HG02884 (cell line): ENCODE results near the gene FYTTD1.

Experiments used
- ATAC-seq: cut with Tn5 transposase; IDR thresholded peaks from one replicate; pipeline ENCODE4 v1.9.1; 2021; ENCODE audit warnings: mild to moderate bottlenecking, moderate library complexity; ENCODE audit not compliant: unreplicated experiment

The FYTTD1 gene

DNA sequence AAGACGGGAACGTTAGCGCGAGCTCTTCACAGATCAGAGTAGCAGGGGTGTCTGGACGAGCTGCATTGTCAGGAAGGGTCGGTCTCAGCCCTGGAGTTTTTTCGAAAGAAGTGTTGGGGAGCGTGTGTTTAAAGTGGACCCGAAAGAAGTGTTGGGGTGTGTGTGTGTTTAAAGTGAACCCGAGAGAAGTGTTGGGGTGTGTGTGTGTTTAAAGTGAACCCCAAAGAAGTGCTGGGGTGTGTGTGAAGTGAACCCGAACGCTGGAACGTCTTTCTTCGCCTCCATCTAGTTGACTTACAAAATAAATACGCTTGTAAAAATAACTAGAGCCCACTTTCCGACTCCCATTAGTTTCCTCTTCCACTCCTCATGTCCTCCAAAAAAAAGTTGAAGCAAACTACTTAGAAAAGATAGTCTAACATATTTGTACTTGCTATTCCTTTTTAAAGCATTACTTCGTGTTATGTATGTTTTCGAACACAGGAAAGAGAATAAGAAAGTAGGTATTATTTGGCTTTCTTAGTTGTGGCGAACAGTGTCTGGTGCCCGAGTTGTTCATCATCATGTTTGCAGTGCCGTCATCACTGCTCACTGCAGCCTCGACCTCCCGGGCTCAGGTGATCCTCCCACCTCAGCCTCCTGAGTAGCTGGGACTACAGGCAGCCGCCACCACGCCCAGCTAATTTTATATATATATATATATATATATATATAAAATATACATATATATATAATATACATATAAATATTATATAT lies 42.4 kb downstream of the FYTTD1 start:
- peak; percentile 7 for ATAC-seq

DNA sequence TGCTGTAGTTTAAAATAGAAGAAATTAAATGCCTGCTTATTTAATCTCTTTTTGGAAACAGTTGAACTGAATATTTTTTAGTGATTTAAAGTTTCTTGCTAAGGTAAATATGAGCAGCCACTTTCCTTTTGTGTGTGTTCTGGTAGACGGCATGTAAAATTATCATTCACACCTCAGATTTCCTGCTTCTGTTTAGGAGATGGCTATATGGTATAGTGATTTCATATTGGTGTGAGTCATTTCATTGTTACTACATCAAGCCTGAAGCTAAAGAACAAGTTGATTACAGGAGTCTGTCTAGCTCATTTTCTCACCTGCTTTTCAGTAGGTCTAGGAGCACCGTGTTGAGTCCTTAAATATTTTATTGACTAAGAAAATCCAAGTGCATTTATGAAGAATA lies 43.6 kb downstream of the FYTTD1 start:
- no peak for ATAC-seq

DNA sequence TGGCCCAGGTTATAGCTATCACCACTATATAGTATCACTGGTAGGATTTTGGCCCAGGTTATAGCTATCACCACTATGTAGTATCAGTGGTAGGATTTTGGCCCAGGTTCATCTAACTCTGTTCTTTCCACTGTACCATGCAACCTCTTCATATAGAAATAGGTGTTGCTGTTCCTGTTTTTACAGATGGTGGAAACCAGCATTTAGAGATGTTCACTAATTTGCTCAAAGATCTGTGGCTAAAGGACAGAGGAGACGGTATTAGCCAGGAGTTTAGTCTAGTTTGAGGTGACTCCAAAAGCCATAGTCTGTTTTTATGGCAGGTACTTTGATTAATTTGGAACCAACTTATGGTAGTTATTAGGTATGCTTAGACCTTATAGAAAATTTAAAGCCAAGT lies 44.4 kb downstream of the FYTTD1 start:
- no peak for ATAC-seq

DNA sequence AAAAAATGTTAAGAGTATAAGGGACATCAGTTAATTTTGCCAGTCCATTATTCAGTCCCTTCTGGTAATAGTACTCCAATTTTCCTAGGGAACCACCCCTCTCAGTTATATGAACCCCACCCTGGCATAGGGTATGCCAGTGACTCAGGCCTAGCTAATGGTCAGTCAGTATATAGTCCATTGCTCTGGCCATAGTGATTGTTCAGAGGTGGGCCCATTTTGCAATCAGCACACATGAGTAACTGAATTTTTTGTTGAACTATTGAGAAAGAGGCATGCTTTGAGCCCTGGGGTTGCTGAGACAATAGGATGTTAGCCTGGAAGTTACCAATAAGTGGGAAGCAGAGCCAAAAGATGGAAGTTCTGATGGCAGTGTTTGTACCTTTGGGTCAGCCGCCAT lies 45.5 kb downstream of the FYTTD1 start:
- ATAC-seq = no peak

DNA sequence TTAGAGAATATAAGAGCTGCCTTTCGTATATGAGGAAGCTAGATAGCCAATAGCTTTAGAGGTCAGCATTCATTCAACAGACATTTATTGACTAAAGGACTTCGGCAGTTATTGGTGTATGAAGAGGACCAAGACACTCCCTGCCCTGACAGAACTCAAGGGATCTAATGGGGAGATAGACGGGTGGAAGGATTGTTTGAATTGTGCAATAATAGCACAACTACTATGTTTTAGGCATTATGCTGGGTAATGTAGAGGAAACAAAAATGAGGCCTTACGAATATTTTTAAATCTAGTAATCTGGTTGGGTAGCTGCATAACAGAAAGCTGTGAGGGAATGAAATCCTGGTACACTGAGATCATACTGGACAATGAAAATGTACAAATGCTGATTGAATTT lies 46.4 kb downstream of the FYTTD1 start:
- no peak for ATAC-seq

DNA sequence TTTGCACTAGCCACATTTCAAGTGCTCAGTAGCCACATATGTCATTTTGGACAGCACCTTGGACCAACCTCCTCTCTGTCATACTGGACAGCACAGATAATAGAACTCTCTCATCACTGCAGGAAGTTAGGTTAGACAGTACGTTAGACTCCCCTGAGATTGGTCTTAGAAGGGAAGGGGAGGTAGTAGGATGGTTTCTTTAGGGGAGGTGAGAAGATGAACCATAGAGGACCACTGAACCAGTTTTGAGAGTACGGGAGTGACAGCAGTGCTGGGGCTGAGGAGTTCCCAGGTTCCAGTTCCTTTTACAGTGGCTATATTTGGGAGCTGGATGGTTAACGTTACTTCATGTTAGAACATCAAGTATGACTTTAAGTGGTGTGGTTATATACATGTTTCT lies 49.2 kb downstream of the FYTTD1 start:
- ATAC-seq = no peak

DNA sequence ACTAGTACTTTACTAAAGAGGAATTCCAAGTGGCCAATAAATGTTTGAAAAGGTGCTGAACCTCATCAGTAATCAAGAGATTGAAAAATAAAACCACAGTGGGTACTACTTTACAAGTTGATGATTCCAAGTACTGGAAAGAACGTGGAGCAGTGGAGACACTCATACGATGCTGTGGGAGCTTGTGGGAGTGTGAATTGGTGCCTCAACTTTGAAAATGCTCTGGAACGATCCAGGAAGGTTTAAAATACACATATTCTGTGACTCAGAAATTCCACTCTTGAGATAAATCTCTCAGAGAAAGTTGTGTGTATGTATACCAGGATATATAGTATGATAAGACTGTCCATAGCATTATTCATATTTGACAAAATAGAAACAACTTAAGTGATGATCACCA lies 50.7 kb downstream of the FYTTD1 start:
- ATAC-seq = no peak

DNA sequence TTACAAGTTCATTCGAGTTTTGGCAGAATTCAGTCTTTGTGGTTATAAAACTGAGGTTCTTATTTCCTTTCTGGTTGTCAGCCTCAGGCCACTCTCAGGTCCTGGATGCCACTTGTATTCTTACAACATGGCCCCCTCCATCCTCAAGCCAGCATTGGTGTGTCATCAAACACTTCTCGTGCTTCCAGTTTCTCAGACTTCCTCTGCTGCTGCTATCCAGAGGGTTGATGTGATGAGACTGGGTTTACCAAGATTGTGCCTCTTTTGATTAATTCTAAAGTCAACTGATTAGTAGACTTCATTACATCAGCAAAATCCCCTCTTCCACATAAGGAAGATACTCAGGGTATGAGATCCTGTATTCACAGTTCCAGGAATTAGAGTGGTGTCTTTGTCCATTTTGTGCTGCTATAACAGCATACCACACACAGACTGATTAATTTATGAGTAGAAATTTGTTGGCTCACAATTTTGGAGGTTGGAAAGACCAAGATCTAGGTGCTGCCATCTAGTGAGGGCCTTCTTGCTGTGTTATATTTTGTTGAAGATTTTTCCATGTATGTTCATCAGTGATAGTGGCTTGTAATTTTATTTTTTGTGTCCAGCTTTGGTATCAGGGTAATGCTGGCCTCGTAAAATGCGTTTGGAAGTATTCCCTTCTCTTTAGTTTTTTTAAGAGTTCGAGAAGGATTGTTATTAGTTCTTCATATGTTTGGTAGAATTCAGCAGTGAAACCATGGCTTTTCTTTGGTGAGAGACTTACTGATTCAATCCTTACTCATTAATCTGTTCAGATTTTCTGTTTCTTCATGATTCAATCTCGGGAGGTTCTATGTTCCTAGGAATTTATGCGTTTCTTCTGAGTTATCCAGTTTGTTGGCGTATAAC lies 52.5 kb downstream of the FYTTD1 start:
- no peak for ATAC-seq

DNA sequence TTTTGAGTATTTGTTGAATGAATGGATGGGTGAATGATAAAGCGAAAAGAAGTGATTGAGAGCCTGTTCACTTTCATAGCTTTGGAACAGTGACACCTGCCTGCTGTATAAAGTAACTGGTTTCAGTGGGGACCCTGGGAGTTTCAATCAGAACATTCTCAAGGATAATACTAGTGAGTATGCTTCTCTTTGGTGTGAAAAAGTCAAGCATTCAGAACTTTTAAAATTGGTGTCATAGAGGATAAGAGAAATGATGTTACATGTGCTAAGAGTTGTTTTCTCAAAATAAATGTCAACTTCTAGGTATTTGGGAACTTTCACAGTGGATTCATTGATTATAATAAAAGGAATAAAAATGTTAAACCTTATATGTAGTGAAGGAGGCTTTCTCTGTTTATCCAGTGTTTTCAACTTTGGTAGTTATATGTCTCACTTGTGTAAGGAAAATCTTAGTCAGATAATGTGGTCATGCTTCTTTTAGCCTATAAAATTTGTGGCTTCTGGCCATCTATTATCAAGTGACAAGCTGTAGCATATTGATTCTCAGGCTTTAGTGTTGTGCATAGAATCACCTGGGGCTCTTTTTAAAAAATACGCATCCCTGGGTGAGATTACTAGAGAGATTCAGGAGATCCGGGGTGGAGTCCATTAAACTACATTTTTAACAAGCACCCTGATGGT lies 53.2 kb downstream of the FYTTD1 start:
- ATAC-seq = no peak

DNA sequence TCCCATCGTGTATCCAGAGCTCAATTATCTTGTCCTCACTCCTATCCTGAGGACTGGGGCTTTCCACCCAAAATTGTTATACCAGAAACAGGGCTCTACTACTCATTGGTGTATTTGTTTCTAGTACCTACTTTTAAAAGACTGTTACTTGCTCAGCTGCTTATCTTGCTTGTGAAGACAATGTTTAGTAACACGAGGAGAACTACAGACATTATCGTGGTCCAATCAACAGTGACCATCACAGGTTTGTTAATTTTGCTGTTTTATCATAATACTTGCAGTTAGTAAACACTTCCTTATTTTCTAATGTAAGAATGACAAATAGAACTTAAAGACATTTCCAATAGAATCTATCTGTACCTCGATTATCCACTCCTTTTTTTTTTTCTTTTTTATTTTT lies 54.8 kb downstream of the FYTTD1 start:
- ATAC-seq = no peak

DNA sequence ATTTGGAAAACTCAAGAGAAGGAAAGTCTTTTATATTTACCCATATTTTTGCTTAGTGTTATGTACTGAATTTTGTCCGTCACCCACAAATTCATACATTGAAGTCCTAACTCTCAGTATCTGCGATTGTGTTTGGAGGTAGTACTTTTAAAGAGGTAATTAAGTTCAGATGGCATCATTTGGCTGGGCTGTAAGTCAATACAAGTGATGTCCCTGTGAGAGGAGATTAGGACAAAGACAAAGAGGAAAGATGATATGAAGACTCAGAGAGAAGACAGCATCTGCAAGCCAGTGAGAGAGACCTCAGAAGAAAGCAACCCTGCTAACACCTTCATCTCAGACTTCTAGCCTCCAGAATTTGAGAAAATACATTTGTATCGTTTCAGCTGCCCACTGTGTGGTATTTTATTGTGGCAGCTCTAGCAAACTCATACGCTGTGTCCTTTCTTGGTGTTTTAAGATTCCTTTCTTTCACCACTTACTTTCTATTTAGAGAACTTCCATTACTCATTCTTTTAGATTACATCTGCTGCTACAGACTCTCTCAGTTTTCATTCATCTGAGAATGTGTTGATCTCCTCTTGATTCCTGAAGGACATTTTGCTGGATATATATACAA lies 58.4 kb downstream of the FYTTD1 start:
- no peak for ATAC-seq

DNA sequence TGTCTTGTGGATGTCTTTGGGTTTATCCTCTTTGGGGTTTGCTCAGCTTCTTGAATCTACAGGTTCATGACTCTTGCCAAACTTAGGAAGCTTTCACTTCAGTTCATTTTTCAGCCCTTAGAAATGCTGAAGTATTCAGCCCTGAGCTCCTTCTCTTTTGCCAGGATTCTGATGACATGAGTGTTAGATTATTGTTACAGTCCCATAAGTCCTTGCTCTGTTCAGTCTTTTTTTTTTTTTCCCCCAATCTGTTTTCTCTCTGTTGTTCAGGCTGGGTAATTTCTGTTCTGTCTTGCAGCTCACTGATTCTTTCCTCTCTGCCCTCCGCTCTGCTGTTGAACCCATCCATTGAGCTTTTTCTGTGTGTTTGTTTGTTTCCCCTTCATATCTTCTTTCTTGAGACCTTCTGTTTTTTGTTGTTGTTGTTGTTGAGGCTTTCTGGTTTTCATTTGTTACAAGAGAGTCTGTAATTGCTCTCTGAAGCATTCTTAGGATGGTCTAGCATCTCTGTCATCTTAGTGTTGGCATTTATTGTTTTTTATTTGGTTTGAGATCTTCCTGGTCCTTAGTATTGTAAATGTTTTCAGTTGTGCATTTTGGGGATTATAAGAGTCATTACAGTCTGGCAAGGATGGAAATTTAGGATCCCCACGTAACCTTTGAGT lies 59.8 kb downstream of the FYTTD1 start:
- no peak for ATAC-seq

DNA sequence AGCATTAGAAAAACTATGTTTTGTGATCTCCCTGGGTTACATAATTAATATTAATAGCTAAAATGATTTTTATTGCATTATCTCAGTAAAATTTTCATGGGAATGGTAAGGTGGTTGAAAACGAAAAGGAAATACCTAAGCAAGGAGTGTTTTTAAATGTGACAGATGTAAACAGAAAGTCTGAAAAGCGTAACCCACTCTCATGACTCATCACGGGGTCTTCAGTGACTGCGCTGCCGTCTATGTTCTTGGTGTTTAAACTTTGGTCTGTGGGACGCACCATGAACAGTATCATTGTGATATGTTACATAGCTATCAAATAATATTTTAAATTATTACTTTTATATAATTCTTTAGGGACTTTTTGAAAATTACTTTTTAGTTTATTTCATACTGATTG lies 61.2 kb downstream of the FYTTD1 start:
- no peak for ATAC-seq

DNA sequence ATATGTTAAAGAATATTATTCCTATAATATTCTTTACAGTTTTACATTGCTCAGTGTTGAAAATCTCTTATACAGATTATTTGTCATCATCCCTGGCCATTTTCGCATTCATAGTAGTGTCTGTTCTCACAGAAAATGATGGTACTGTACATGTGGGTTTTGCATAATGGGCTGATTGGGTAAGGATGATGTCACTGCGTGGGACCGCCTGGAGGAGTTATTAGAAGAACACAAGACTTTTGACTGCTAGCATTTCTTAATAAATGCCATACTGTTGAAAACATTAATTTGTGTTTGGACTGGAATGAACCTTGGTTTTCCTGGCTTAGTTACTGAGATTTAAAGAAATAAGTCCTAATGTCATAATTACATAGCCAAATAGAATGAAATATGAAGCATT lies 61.7 kb downstream of the FYTTD1 start:
- no peak for ATAC-seq

DNA sequence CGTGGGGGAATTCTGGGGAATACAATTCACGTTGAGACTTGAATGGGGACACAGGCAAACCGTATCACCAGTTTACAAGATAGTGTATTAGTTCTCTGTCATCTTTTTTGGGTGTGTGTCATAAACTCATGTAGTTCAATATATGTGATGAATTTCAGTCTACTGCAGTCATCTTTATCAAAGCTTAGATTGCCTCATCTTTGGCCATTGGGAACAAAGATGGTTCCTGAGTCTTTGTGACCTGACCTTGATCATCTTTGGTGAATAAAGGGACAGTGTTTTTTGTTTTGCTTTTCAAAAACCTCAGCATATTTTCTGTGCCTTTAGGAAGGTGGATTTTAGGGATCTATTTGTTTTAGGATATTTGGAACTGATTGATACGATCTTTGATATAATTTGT lies 64.7 kb downstream of the FYTTD1 start:
- ATAC-seq = no peak

DNA sequence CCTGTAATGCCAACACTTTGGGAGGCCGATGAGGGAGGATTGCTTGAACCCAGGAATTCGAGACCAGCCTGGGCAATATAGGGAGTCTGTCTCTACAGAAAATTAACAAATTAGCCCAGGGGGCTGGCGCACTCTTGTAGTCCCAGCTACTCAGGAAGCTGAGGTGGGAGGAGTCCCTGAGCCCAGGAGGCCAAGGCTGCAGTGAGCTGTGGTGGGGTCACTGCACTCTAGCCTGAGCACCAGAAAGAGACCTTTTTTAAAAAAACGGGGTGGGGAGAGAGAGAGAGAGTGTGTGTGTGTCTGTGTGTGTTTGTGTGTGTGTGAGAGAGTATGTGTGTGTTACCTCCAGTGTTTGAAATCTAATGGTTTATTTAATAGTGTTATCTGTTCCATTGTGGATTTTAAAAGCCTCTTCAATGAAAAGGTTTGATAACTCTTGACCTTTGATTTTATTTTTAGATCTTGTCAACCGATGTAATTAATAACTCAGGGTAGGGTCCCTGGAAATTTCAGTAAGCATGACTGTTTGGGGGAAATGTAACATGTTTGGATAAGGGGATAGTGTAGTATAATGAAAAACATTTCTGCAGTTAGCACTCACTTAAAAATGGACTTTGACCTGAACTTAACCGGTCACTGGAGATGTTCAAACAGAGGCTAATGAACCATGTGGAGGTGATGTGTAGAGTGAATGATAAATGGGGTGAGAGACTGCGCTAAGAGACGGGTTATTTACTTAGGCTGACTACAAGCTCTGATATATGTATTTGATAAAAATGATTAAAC lies 71.1 kb downstream of the FYTTD1 start:
- no peak for ATAC-seq

DNA sequence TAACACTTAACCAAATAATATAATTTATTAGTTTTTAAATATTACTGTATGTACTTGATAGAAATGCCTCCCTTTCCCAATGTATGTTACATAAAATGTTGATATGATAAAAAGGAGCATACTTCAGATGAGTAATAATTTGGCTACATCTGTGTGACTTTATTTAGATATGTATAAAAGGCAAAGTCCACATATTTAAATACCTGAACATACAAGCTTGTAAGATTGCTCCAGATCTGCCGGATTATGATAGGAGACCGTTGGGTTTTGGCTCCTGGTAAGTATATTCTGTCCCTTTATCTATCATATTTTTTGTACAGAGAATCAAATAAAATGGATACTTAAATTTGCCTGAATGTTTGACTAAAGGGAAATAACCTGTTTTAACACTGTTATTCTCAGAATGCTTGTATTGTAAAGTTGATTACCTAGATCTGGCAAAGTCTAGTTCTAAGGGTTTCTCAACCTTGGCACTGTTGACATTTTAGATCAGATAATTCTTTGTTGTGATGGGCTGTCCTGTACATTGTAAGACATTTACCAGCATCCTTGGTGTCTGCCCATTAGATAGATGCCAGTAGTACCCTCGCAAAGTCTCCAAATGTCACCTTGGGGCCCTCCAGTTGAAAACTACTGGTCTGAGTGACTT lies 79.8 kb downstream of the FYTTD1 start:
- no peak for ATAC-seq

DNA sequence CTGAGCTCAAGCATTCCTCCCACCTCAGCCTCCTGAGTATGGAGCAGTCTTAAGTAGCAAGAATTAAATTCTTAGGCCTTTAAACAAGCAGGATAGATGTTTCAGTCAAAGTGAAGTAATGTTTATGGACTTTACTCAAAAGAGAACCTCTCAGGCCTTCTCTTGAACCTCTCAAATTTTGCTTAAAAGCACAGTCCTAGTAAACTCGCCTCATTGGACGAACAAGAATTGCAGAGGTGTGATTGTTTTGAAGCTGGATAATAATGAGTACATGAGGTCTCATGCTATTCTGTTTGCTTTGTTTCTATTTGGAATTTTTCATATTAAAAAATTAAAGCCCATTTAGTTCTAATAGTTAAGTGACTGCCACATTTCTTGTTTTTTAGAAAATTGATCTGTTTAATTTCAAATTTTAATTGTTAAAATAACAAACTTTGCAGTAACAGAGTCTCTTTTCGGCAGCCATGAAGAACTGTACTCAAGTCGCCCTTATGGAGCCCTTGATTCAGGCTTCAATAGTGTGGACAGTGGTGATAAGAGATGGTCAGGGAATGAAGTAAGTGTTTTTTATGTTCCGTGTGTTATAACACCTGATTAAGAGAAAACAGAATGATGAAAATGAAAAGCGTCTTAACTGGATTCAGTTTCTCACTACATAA lies 80.8 kb downstream of the FYTTD1 start:
- ATAC-seq = no peak

DNA sequence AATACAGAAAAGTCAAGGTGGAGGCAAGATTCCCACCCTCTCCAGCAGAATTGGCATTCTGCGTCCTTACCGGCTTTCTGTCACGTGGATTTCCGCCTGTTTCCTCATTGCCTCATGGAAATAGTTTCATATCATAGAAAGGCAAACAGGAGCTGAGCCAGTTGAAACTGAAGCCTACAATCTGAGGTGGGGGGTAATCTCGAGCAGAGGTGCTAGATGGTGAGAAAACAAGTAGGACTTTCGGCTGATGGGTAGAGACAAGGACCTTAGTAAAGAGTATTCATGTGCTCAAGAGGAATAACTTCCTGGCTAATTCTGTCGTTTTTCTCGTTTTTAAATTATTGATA lies 81.3 kb downstream of the FYTTD1 start:
- no peak for ATAC-seq
